Measurements from ENCODE around the gene SYT1.

SYT1 gene

DNA sequence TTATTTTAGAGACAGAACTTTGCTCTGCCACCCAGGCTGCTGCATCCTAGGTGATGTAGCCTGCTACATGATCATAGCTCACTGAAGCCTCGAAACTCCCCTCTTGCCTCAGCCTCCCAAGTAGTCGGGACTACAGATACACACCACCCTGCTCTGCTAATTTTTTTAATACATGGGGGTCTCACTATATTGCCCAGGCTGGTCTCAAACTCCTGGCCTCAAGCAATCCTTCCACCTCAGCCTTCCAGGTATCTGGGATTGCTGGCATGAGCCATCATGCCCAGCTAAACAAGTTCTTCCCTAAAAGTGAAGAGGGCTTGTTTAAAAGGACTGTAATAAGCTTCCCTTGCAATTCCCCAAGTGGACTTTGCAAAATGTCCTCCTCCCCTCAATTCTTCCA is 515.8 kb downstream of the SYT1 start:
- H3K9me3 ChIP-seq (ENCODE audit: insufficient read depth, low read length): no peaks in the 10 kb centered on the region
- no peak overlapping the region for H3K9ac ChIP-seq (ENCODE audit: low read length)
- no peak overlapping the region for H3K27ac ChIP-seq (ENCODE audit: low read depth, low read length)
- no peak overlapping the region for H2AFZ ChIP-seq (ENCODE audit: low read depth, low read length, severe bottlenecking)
- no peaks in the 10 kb centered on the region for H3F3A ChIP-seq (ENCODE audit: insufficient read depth)
- no peak overlapping the region for H3K4me2 ChIP-seq (ENCODE audit: low read depth, low read length, poor library complexity, severe bottlenecking)
- TF ChIP-seq, protein P1, sequence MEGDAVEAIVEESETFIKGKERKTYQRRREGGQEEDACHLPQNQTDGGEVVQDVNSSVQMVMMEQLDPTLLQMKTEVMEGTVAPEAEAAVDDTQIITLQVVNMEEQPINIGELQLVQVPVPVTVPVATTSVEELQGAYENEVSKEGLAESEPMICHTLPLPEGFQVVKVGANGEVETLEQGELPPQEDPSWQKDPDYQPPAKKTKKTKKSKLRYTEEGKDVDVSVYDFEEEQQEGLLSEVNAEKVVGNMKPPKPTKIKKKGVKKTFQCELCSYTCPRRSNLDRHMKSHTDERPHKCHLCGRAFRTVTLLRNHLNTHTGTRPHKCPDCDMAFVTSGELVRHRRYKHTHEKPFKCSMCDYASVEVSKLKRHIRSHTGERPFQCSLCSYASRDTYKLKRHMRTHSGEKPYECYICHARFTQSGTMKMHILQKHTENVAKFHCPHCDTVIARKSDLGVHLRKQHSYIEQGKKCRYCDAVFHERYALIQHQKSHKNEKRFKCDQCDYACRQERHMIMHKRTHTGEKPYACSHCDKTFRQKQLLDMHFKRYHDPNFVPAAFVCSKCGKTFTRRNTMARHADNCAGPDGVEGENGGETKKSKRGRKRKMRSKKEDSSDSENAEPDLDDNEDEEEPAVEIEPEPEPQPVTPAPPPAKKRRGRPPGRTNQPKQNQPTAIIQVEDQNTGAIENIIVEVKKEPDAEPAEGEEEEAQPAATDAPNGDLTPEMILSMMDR (IDR thresholded peaks at IDR 0.05; ENCODE audit: insufficient read depth, low read length, poor library complexity, severe bottlenecking): no peak
- TF ChIP-seq EZH2phosphoT487 (conservative IDR thresholded peaks at IDR 0.05; ENCODE audit: low read length): no peak
- no peaks in the 10 kb centered on the region for H4K20me1 ChIP-seq (ENCODE audit: low read depth, low read length)
- H3K27me3 ChIP-seq (ENCODE audit: low read length): no peaks in the 10 kb centered on the region
- no peaks in the 10 kb centered on the region for H3K36me3 ChIP-seq (ENCODE audit: low read length)
- H3K9me2 ChIP-seq (replicated peaks; ENCODE audit: insufficient read depth, low read length): no peaks in the 10 kb centered on the region
- H3K79me2 ChIP-seq (ENCODE audit: insufficient read depth, low read length): no peaks in the 10 kb centered on the region
- H3K4me3 ChIP-seq (ENCODE audit: insufficient read depth, low read length, poor library complexity, severe bottlenecking): no peak overlapping the region

DNA sequence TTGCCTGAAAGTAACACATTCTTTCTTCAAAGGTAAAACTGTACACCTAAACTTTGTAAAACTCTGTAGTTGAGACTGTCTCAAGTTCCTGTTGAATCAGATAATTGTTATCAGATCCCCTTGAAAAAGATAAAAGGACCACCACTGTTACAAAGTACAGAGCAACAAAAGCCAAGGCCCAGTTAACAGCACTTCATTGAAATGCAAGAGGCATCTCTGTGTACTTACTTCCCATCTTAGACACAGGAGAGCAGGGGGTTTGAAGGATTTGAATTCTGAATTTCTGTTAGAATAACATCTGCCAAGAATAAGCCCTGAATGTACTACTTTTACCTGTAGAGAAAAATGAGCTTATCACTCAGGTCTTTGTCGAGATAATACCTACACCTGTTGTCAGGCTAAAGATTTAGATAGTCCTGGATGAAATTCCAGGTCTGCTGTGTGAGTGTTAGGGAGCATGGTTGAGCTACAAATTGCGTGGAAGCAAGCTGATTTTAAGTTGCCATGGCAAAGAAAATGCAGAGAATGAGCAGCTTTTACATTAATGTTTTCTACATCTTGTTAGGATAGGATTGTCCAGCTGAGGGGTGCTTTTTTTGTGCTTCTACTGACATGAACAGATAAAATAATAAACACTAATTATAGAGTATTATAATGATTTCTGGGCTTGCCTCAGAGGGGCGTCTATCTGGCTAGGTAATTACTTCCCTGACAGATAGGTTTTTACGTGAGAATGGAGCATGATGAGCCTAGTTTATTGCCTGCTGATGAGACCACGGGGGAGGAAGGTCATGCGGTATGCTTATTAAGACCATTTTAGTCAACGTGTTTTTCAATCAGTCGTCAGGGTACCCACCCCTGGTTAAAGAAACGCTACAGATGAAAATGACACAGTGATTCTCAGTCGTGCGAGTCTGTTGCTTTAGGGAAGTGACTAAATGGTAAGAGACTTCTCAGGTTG is 517.0 kb downstream of the SYT1 start:
- H2AFZ ChIP-seq (ENCODE audit: low read depth, low read length, severe bottlenecking): no peak overlapping the region
- no peak overlapping the region for H3K9ac ChIP-seq (ENCODE audit: low read length)
- H3K36me3 ChIP-seq (ENCODE audit: low read length): no peaks in the 10 kb centered on the region
- H3K79me2 ChIP-seq (ENCODE audit: insufficient read depth, low read length): no peaks in the 10 kb centered on the region
- no peaks in the 10 kb centered on the region for H3K9me3 ChIP-seq (ENCODE audit: insufficient read depth, low read length)
- no peak overlapping the region for H3K27ac ChIP-seq (ENCODE audit: low read depth, low read length)
- H3K9me2 ChIP-seq (replicated peaks; ENCODE audit: insufficient read depth, low read length): no peaks in the 10 kb centered on the region
- H3F3A ChIP-seq (ENCODE audit: insufficient read depth): no peaks in the 10 kb centered on the region
- no peaks in the 10 kb centered on the region for H3K27me3 ChIP-seq (ENCODE audit: low read length)
- H3K4me2 ChIP-seq (ENCODE audit: low read depth, low read length, poor library complexity, severe bottlenecking): no peak overlapping the region
- H3K4me3 ChIP-seq (ENCODE audit: insufficient read depth, low read length, poor library complexity, severe bottlenecking): no peak overlapping the region
- H4K20me1 ChIP-seq (ENCODE audit: low read depth, low read length): no peaks in the 10 kb centered on the region
- TF ChIP-seq, protein P1 (IDR thresholded peaks at IDR 0.05; ENCODE audit: insufficient read depth, low read length, poor library complexity, severe bottlenecking): no peak
- no peak for TF ChIP-seq EZH2phosphoT487 (conservative IDR thresholded peaks at IDR 0.05; ENCODE audit: low read length)

DNA sequence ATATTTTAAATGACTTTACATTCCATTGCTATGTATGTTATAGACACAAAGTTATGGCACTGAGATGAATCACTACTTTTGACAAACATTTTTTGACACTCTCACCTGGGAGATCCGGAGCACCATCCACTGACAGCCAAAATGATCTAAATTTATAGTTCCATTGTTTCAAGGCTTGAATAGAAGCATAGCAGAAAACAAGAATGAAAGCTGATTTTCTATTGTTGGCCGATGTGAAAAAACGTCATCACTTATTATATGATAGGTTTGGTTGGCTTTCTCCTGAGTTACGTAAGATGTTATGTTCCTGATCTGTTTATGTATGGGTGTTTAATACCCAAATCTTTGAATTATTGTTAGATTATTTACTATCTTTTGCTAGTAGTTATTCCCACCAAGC is 520.0 kb downstream of the SYT1 start:
- Histone ChIP-seq H2AFZ (ENCODE audit: low read depth, low read length, severe bottlenecking) (no peak overlapping the region), H3K79me2 (ENCODE audit: insufficient read depth, low read length) (no peaks in the 10 kb centered on the region), H3K9ac (ENCODE audit: low read length) (no peak overlapping the region), H3F3A (ENCODE audit: insufficient read depth) (no peaks in the 10 kb centered on the region), H3K9me2 (replicated peaks; ENCODE audit: insufficient read depth, low read length) (no peaks in the 10 kb centered on the region), H3K27me3 (ENCODE audit: low read length) (no peaks in the 10 kb centered on the region), H3K9me3 (ENCODE audit: insufficient read depth, low read length) (no peaks in the 10 kb centered on the region), H3K36me3 (ENCODE audit: low read length) (no peaks in the 10 kb centered on the region), H3K4me3 (ENCODE audit: insufficient read depth, low read length, poor library complexity, severe bottlenecking) (no peak overlapping the region), H3K4me2 (ENCODE audit: low read depth, low read length, poor library complexity, severe bottlenecking) (no peak overlapping the region), H4K20me1 (ENCODE audit: low read depth, low read length) (no peaks in the 10 kb centered on the region), H3K27ac (ENCODE audit: low read depth, low read length) (no peak overlapping the region)
- TF ChIP-seq EZH2phosphoT487 (conservative IDR thresholded peaks at IDR 0.05; ENCODE audit: low read length): no peak
- TF ChIP-seq, protein P1 (IDR thresholded peaks at IDR 0.05; ENCODE audit: insufficient read depth, low read length, poor library complexity, severe bottlenecking): no peak
